ENCODE data around the gene CCDC57.

The CCDC57 gene

DNA sequence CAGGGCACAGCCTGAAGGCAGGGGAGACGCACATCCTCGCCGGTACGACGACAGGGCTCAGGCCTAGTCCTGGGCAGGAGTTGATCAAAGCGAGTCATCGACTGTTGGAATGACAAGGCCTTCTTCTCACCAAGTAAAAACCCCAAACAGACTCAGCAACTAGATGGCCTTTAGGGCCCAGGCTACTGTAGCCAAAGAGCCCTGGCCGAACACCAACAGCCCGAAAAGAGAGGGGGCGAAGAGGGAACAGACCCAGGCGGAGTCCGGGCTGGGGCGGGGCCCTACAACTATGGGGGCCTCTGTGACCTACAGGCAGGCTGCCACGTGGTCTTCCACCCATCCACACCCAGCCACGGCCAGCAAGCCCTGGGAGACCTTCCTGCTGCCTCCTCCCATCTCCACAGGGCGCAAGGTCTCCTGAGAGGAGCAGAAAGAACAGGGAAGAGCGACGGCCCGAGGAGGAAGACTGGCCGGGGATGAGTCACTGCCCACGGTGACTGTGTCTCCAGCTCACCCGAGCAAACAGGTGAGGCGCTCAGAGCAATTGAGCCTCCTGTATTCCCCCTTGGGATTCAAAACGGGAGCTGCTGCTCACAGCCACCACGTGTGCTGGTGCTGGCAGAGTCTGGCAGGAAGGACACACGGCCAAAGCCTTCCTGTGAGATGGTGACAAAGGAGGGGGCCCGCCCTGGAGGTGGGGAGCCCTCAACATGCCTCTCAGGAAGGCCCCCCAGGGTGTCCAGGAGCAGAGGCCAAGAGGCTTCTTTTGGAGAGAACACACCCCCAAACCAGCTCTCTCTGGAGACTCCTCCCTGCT lies 33.9 kb upstream of the CCDC57 start:
- no peak for ATAC-seq

- no peak for ATAC-seq
Observed at GRCh38 chr17:82246040-82246364, 33.4 kb upstream of the CCDC57 start.

- ATAC-seq = no peak
Observed at GRCh38 chr17:82245134-82246039, 32.7 kb upstream of the CCDC57 start.

DNA sequence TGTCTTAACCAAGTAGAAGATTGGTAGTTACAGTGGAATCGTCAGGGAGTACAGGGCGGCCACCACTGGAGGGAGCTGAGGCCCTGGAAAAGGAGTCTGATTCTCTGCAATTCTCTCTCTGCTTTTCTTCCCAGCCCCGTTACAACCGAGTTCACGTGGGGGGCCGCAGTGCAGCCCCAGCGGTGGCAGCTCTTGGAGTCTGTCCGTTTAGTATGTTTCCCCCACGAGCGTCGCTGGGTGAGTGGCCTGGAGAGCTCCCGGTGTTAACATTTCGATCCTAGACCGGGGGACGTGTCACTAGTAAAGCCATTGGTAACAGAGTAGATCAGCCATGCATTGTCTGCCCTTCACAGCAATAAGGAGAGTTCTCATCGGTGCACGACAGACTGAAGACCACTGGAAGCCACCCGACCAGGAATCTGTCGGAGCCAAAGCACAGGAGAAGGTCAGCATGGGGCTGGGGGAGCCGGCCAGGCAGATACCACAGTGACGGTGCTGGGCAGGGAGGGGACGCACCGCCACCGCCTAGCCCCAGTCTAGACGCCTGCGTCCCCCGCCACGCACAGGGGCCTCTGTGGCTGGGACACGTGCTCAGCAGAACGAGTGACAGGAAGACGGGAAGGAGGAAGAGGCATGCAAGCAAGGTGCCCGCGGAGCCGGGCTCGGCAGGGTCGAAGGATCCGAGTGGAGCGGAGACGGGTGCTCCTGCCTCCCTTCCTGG lies 31.9 kb upstream of the CCDC57 start:
- no peak for ATAC-seq

GRCh38 chr17:82243648-82244412 lies 31.2 kb upstream of the CCDC57 start:
- ATAC-seq = no peak

DNA sequence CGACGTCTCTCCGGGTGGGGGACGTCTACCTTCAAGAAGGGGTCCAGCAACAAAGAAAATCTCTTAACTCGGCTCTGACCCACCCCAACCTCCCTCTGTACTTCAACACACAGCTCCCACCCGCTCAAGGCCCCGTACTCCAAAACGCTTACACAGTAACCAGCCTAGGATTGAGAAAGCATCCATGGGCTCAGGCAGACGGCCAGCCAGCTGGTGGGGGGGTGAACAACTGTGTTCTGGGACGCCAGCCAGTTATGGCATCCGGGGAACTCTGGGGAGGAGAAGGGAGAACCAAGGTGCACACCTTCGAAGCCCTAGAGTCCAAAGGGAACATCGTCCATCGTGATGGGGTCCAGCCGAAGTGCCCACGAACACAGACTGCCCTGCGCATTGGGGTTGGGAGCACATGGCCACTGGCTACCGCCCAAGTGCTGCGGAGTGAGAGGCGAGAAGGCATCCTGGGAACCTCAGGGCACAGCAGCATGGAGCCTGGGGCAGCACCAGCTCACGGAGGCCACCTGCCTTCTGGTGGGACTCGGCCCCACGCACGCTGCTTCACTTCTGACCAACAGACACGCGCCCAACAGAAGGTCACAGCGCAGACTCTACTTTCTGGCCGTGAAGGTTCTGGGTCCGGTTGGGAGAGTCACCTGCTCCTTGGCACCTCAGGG lies 30.5 kb upstream of the CCDC57 start:
- ATAC-seq = no peak

DNA sequence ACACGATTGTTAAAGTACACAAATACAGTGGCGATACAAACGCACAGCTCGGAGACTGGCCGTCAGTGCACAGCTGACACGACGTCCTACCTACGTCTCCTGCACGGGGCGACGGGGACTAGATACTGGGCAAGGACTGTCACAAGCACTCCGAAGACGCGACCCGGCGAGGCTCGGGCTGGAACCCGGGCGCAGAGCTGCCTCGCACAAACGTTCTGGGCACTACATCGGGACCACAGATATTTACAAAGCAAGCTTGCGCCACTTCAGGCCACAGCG lies 30.0 kb upstream of the CCDC57 start:
- no peak for ATAC-seq

DNA sequence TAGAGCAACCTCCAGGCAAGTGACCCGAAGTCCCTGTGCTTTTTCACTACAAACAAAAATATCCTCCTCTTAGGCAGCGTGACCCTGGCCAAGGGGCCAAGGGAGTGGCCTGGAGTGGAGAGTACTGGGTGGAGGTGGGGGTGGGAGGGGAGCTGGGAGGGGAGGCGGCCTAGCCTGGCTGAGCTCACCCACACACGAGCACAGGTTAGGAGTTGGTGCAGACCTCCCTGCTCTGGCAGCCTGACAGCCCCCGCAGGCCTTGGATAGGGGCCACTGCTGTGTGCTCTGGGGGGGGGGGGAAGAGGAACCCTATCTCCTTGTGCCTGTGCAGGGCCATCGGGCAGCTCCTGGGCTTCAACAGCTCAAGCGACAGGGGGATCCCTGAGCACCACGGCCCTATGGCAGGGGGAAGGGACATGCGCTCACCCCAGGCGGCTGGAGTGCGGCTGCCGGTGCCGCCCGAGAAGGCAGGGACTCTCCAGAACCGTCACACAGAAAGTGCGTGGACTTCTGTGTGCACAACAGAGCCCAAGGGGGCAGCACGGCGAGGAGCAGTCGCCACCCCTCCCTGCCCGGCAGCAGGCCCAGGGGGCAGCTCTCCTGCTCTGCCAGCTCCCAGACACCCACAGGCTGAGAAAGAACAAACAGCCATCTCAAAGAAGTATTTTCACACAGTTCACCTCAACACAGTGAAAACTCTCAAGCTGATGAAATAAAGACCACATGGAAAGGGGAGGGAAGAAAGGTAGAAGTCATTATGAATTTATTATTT lies 29.5 kb upstream of the CCDC57 start:
- peak in 1 of 2 donors; percentile 7 for ATAC-seq

DNA sequence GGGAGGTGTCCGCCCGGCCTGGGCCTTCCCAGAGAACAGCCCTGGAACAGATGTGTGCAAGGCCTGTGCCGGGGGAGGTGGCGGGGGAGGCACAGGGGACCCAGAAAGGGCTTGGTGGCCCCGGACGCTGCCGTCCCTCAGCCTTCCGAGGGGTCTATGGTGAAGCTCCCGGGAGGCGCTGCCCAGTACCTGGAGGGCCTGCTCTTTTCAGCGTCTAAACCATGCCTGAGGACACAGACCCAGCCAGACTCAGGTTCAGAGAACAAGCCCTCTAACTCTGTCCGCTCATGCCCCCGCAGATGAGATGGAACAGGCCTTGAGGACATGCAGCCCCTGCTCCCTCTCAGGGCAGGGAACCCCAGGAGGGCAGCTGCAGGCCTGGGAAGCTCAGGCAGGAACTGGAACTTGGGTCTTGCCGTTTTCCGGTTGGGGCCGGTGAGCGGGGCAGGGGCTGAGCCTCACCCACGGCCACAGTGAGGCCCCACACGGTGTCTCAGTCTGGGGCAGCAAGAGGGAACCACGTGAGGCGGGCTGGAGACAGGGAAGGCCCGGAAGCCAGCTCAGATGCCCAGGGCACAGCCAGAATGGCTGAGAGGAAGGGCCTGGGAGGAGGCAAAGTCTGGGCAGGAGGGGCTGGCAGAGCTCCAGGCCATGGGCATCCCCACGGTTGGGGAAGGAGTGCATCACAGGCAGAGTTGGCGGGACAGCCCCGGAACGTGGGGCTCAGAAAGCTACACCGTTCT lies 28.7 kb upstream of the CCDC57 start:
- ATAC-seq = peak; percentile 48 to 52

DNA sequence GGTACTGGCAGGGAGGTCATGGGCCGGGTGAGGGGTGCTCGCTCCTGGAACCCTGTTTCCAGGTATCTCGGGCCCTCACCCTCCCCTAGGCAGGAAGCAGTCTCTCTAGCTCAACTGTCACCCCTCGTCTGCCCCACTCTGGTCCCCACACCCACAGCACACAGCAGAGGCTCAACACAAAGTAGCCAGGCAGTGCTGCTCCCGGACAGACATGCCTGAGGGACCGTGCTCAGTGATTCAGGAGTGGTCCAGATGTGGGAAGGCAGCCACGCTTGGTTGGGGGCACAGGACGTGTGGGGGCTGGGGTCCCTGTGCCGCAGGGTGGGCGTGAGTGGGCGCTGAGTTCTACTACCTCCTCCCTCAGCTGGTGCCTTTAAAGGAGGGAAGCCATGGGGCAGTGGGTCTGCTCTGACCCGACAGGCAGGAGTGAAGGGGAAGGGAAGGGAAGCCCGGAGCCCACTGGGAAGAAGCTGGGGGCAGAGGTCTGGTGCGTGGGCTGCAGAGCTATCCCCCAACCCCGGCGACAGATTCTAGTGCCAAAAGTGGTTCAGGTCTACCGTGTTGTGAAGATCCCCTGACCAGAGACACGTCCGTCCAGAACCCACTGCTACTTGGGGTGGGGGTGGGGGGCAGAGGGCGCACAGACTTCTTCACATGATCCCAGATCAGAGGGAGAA lies 28.0 kb upstream of the CCDC57 start:
- ATAC-seq = no peak

- no peak for ATAC-seq
Observed at GRCh38 chr17:82239926-82240505, 27.4 kb upstream of the CCDC57 start.

DNA sequence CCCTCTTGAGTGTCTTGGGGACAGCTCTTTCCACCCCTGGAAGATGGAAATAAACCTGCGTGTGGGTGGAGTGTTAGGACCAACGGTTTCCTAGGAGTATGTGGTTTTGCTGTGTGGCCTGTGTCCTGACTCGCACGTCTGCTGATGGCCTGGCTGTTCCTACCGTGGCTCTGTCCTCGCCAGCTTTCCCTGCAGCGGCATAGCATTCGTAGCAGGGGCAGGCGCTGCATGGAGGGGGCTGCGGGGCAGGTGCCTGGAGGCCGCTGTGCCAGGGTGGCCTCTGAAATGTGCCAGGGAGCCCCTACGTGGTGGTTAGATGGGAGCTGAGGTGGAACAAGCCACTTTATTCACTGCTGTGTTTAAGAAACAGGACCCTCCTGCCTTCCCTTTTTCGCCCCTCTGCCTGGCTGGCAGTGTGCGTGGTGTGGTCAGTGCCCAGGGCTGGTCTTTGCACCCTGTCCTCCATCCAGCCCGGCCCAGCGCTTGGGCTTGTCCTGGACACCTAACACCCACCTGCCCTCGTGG lies 26.8 kb upstream of the CCDC57 start:
- no peak for ATAC-seq

GRCh38 chr17:82238472-82239201 lies 26.0 kb upstream of the CCDC57 start:
- peak; percentile 51 to 70 for ATAC-seq

DNA sequence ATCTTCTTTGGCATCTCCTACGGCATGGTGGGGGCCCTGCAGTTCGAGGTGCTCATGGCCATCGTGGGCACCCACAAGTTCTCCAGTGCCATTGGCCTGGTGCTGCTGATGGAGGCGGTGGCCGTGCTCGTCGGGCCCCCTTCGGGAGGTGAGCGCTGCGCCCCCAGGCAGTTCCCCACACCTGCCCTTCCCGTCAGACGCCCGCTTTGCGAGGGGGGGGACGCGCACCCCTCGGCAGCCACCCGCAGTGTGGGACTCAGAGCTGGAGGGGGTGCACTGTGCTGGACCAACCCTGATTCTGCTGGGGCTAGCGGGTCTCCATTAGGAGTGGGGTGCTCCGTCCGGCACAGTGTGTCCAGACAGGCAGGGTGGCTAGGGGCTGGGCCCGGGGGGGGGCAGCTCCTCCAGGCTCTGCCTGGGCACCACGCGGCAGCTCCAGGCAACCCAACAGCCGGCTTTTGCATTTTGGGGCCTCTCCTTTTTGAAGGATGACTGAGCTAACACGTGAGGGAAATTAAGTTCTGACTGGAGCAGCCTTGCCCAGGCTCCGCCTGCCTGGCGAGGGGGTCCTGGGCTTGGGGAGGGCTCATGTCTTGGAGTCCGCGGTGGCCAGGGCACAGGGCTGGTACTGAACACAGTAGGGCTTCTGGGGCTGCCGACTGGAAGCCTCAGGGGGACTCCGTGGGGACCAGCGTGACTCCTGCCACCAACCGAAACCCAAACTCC lies 25.3 kb upstream of the CCDC57 start:
- ATAC-seq = peak in 1 of 2 donors; percentile 2

- ATAC-seq = no peak
Observed at GRCh38 chr17:82237083-82237745, 24.6 kb upstream of the CCDC57 start.

- ATAC-seq = peak; percentile 33 to 44
Observed at GRCh38 chr17:82236142-82236971, 23.7 kb upstream of the CCDC57 start.

Data from activated CD4-positive, CD25-positive, alpha-beta regulatory T cell treated with anti-CD3 and anti-CD28 coated beads, Interleukin-2, amount 50 U/mL, for 24 hours (primary cell).